ENCODE results near the gene SEL1L3. TPM values are rescaled to one million over a fixed set of nuclear protein-coding genes. Genes with fewer than 3 reads are reported as not detected.

SEL1L3 gene
- total RNA-seq, 2 experiments from 2014 or later, result 51.6 TPM

DNA sequence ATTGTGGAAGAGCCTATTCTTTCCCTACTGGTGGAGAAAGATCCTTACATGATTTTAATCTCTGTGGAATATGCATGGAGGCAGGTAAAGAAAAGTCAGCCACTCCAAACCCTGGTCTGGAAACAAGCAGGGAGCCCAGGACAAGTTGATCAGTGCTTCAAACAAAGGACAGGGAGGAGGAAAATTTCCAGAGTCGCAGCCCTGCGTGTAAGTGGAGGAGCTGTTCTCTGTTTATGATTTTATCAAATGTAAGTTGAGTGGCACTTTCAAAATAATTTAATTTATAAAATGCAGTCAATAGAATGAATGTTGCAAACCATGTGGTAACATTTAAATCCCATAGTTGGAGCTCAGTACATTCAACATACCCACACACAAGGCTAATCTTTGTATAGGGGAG is 150.2 kb downstream of the SEL1L3 start:
- POLR2A ChIA-PET, result no interaction called here
- CTCF ChIA-PET, result interaction anchor here (0.6 kb wide), 1 partner anchor 143 kb away, joined by 4 read pairs; no protein-coding TSS in a partner anchor

DNA sequence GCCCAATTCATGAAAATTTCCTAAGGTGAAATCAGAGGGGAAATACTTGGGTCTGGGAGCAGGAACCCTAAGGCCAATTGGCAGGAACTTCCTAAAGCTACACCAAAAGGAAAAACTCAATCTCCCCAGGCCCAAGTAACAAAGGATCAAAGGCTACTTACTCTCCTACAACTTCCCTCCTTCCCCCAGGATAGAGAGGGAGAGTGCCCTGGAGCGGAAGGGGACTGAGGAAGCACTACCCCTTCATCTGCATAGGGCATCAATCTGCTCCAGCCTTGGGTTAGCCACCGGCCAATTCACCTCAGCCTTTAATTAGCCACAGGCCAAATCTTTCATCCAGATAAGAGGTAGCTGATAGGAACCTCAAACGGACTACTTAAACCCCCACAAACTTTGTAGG is 152.2 kb downstream of the SEL1L3 start:
- POLR2A ChIA-PET, result interaction anchor here (0.6 kb wide), 1 partner anchor 41 kb away, joined by 4 read pairs; no protein-coding TSS in a partner anchor
- CTCF ChIA-PET, result no interaction called here

- ChIA-PET POLR2A (no interaction called here), CTCF (no interaction called here)
Observed at GRCh38 chr4:25704516-25704915, 158.3 kb downstream of the SEL1L3 start.

DNA sequence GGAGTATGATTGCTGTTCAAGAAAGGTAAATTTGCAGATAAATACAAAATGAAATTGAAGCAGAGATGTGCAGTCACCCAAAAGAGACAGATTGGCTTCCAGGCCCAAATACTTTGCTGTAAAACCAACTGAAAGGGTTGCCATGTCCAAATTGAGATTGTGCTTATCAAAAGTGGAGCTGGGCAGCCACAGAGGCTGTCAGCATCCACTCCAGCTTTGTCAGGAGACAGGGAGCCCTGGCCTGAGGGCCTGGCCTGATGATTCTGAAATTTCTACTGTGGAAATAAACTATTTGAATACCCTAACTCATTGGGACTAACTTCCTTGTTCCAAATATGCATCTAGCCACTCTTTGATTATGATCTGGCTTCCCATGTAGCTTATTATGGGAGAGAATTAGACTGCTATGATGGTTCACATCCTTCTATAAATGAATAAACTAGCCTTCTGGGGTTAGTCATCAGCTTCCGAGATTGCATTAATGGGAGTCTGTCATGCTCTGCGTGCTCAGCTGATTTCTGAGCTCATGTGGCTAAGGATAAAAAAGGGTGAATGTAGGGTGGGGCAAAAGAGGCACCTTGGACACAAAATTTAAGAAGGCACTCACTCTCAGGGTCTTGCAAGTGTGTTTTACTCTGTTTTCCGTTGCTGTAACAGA is 158.9 kb downstream of the SEL1L3 start:
- ChIA-PET POLR2A (no interaction called here), CTCF (no interaction called here)

- ChIA-PET CTCF (no interaction called here), POLR2A (no interaction called here)
Observed at GRCh38 chr4:25702848-25703247, 159.9 kb downstream of the SEL1L3 start.

DNA sequence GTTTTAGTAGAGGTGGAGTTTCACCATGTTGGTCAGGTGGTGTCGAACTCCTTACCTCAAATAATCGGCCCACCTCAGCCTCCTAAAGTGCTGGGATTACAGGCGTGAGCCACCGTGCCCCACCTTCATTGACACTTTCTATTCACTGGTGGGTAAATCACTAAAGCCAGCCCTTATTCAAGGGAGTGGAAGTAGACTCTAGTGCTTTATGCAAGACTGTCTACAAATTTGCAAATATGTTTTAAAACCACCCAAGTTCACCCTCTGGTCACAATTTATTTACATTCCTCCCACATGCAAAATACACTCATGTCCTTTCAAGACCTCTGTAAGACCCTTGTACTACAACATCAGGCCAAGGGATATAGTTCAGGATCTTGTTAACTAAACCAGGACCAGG is 162.1 kb downstream of the SEL1L3 start:
- POLR2A ChIA-PET, result no interaction called here
- CTCF ChIA-PET, result no interaction called here

GRCh38 chr4:25697516-25697915 is 165.3 kb downstream of the SEL1L3 start:
- ChIA-PET CTCF (interaction anchor here (0.7 kb wide), 1 partner anchor 31 kb away, joined by 3 read pairs; no protein-coding TSS in a partner anchor), POLR2A (no interaction called here)

Other genes with a start within 250 kb of the SEL1L3 start
- gene SLC34A2, start 207.1 kb downstream of the SEL1L3 start, total RNA-seq, result not detected
- gene SMIM20, start 51.2 kb upstream of the SEL1L3 start, total RNA-seq, result 10 to 100 TPM; 24.2 to 24.7 TPM